ENCODE measurements around the gene ADGRG6.

DNA sequence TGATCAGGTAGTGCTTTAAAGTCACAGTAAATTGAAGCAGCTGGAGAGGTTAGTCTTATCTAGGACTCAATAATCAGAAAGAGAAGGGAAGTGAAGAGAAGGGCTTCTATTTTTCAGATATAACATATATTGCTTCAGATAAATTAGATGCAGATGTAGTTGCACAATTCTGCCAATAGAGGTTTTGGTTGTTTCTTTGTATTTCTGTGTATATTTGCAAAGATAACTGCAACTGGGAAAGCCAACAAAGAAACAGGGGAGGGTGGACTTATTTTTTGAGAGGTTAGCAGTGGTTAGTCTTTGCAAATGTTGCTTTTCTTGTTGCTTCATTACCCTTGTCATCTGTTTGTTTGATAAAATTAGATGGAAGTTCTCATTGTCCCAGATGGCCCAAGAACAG lies 106.6 kb downstream of the ADGRG6 start:
- TF ChIP-seq YY1 (IDR thresholded peaks at IDR 0.05; ENCODE audit: insufficient read depth, insufficient read length): no peak
- no peak for TF ChIP-seq ZNF274 (IDR thresholded peaks at IDR 0.05; ENCODE audit: low read depth, low read length)
- no peak for TF ChIP-seq SUZ12 (IDR thresholded peaks at IDR 0.05; ENCODE audit: extremely low read depth, insufficient read depth, insufficient read length)

Measured in NT2/D1 (cell line).